ENCODE results near the gene FCGR1A.
"Not testable (repeated sequence)": the region's sequence is repeated elsewhere in the genome, so short reads cannot be mapped to it uniquely, and the experiment has no call there.

DNA sequence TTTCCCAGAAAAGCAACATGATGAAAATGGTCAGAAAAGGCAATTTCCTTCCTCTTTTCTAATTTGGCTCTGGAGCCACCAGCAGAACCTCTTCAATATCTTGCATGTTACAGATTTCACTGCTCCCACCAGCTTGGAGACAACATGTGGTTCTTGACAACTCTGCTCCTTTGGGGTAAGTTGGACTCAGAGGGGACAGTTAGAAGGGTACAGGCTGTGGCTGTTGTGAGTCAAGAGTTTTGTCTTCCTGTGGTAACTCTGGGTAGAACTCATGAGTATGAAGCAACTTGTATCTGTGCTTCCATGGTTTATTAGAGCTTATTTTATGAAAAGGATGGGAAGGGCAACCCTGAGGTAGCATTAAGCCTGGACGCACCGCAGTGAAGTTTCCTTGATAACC, at the start of gene FCGR1A:
- TF ChIP-seq, protein P1, sequence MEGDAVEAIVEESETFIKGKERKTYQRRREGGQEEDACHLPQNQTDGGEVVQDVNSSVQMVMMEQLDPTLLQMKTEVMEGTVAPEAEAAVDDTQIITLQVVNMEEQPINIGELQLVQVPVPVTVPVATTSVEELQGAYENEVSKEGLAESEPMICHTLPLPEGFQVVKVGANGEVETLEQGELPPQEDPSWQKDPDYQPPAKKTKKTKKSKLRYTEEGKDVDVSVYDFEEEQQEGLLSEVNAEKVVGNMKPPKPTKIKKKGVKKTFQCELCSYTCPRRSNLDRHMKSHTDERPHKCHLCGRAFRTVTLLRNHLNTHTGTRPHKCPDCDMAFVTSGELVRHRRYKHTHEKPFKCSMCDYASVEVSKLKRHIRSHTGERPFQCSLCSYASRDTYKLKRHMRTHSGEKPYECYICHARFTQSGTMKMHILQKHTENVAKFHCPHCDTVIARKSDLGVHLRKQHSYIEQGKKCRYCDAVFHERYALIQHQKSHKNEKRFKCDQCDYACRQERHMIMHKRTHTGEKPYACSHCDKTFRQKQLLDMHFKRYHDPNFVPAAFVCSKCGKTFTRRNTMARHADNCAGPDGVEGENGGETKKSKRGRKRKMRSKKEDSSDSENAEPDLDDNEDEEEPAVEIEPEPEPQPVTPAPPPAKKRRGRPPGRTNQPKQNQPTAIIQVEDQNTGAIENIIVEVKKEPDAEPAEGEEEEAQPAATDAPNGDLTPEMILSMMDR (IDR thresholded peaks at IDR 0.05; ENCODE audit: low read depth, low read length) = not testable (repeated sequence)
- TF ChIP-seq POLR2A (IDR thresholded peaks at IDR 0.05; ENCODE audit: extremely low read depth, insufficient read length) = not testable (repeated sequence)
